ENCODE measurements around the gene CGRRF1.

CGRRF1 gene

DNA sequence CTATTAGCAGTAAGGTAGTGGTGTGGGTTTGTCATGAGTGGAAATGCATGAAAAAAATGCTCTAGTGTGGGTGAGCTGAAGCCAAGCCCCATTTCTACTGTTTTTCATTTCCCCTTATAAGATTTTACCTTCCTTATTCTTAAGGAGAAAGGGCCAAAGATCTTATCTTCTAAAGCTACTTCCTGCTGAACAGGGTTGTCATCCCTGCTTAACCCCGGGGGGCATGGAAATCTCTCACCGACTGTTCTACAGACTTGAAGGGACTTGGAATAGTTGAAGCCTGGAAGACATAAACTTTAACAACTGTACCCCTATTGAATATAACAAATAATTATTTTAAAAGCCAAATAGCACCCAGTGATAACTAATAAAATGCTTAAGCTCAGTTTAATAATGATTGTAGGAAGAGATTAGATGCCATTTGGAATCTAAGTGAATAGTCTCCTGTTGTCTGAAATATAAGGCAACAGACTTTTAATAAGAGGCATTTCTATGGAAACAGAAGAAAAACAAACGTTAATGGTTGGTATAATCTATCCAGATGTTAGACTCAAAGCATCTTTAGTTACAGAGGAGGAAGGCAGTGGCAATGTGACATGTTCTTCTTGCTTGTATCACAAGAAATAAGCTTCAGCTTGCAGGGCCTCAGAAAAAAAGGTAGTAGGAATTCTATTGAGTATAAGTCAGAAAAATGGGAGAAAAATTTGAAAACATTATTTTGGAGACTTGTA lies 19.1 kb upstream of the CGRRF1 start:
- DNase-seq: no peak

DNA sequence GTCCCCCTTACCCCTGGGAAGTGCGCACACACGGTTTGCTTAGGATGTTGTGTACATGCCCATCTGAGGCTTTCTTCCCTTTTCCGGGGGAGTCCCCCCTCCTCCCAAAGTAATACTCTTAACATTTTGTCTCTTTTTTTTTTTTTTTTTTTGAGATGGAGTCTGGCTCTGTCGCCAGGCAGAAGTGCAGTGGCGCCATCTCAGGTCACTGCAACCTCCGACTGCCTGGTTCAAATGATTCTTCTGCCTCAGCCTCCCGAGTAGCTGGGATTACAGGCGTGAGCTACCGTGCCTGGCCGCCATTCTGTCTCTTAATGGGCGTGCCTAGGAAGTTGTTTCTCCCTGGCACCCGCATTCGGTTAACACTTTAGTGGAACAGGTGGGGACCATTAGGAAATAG lies 16.4 kb upstream of the CGRRF1 start:
- DNase-seq: no peak

DNA sequence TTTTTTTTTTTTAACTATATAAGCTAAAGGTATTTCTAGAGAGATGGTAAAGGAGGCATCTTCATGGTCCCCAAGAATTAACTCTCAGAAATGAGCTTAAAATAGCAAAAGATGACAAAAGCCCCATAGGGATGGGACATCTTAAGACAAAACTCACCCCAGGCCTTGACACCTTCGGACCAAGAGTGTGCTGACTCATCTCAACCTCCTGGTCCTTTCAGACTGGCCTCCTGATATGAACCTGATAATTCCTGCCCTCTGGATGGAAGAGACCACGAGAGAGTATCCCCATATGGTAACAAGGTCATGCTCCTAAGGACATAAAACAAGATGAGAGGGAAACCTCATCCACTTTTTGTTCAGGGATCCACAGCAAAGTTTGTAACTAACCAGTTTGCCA lies 12.5 kb upstream of the CGRRF1 start:
- DNase-seq: no peak

DNA sequence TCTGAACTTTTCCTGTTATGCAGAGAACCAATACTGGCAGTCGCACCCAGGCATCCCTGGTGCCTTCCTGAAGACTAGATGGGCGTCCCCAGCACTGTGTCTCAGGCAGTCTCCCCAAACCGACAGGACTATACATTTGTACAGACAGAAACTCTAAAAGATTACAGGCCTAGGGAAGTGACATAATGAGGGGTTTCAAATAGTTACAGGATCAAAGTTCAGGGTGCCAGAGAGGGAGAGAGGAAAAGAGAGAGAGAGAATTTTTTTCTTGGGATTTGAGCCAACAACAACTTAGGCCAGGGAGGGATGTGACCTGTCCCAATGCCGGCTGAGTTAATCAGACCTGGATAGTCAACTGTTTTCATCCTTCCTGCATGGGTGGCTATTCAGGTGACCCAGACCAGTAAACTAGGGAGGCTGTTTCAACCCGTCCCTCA lies 11.6 kb upstream of the CGRRF1 start:
- DNase-seq: no peak

DNA sequence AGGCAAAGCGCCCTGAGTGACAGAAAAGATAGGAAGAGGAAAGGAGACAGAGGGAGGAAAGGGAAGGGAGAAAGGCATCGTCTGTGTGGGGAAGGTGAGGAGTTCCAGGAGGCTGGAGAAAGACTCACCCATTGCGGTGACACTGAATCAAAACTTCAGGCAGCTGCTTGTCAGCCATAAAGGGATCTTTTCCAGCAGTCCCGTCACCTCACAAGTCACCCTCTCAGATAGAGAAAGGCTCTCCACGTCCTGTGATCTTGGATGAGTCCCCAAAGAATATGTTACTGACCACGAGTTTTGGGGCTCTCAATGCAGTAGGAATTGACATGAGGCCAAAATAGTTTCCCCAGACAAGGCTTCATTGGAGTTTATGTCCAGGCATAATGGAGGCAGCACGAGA lies 11.1 kb upstream of the CGRRF1 start:
- no peak for DNase-seq

DNA sequence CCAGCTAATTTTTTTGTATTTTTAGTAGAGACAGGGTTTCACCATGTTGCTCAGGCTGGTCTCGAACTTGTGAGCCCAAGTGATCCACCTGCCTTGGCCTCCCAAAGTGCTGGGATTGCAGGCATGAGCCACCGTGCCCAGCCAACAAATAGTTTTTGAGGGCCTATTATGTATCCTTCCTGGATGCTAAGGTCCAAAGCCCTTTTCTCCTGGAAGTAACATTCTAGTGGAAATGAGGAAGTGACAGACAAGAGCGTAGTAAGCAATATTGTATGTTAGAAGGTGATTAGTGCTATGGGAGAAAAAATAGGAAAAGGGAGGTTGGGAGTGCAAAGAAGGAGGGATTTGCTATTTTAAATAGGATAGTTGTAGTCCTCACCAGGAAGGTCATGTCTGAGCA lies 9.0 kb upstream of the CGRRF1 start:
- DNase-seq: no peak

DNA sequence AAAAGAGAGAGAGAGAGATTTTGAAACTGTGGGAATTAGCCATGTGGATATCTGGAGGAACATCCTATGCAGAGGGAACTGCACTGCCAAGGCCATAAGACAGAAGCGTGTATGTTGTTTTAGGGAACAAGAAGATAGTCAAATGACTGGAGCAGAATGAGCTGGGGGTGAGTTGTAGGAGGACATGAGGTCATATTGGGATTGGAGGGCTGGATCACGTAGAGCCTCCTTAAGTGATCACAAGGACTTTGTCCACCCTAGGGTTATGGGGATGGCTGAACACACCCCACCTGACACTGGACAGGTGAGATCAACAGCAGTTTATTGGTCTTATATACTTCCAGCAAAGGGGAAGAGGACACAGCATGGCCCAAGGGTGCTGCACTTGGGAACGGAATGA lies 8.2 kb upstream of the CGRRF1 start:
- no peak for DNase-seq

DNA sequence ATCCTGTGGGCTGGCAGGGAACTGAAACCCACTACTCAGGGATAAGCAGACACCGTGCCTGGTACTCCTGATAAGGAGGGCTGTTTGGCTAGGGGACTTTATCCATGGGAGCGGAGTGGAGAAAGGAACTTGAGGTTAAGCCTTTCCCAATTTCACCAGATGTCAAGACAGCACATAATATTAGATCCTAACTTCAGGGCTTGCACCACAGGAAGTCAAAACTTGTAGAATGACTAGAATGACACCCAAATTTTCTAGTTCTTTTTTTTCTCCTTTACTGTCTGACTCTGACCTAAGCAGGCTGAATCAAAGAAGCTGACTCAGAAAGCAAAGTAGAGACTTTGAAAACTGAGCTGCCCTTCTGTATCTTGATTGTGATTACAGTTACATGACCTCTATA lies 7.1 kb upstream of the CGRRF1 start:
- DNase-seq: no peak

DNA sequence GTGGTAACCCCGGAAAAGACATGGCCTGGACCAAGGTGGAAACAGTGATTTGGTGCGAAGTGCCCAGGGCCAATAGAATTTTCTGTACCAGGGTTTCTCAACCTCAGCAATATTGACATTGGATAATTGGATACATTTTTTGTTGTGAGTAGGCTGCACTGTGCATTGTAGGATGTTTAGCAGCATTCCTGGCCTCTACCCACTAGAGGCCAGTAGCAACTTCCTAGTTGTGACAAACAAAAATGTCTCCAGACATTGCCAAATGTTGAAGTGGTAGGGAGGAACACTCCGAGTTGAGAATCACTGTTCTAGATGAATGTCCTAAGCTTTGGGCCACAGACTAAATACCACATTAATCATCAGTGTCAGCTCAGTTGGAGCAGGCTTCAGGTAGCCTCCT lies 6.2 kb upstream of the CGRRF1 start:
- DNase-seq: no peak

DNA sequence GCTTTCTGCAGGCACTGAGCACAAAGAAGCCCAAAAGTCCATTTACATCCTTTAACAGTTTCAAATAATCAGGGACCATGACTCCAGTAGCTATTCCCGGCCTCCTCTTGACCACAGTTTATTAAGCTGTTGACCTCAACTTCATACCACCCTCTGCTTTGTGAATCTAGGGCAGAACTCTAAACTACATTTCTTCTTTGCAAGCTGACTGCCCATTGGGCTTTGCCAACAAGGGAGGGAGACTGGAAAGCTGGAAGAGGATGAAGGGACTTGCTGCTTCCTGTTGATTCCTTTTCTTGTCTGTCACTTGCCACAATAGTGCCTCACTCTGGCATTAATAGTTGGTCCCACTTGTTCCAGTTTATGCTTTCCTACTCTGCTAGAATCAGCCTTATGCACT lies 2.7 kb downstream of the CGRRF1 start:
- DNase-seq: no peak

DNA sequence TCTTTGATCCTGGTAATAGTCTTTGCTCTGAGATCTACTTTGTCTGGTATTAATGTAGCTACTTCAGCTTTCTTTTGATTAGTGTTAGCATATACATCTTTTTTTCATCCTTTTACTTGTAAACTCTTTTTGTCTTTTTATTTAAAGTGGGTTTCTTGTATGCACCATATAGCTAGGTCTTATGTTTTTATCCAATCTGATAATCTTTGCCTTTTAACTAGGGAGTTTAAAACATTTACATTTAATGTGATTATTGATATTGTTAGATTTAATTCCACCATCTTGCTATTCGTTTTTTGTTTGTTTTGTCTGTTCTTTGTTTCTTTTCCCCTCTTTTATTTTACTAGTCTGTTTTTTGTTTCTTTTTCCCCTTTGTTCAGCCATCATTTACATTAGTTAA lies 6.0 kb downstream of the CGRRF1 start:
- no peak for DNase-seq

DNA sequence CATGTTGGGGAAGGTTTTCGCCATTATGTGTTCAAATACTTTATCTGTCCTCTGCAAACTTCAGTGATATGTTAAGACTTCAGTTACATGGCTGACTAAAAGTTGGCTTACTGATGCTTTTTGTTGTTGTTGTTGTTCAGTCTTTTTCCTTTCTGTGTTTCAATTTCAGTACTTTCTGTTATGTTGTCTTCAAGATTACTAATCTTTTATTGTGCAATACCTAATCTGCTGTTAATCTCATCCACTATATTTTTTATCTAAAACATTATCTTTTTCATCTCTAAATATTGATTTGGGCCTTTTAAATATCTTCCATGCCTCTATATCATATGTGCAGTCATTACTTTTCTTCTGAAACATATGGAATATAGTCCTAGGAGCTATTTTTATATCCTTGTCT lies 7.0 kb downstream of the CGRRF1 start:
- no peak for DNase-seq

DNA sequence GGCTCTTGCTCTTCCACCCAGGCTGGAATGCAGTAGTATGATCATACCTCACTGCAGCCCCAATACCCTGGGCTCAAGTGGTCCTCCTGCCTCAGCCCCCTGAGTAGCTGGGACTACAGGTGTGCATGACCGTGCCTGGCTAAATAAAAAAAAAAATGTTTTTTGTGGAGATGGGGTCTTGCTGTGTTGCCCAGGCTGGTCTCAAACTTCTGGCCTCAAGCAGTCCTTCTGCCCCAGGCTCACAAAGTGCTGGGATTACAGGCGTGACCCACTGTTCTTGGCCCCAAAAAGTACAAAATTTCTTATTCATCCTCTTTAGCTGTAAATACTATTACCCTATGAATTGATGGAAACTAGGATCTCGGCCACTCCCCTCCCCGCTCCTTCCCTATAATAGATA lies 14.7 kb downstream of the CGRRF1 start:
- DNase-seq: no peak

DNA sequence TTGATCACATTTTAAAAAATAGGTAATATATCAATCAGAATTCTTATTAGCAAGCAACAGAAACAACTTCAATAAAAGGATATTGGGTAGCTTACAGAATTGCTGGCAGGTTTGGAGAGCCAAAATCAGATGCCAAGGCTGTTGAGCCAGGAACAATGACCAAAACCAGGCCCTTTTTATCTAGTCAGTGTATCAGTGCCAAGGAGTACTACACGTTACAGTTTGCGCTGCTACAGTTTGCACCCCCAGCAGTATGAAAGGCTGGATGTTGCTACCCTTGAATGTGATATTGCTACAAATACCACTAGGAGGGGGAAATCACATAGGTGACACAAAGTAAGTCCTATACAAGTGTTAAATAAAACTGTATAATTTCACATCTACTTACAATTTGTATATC lies 19.3 kb downstream of the CGRRF1 start:
- DNase-seq: no peak

DNA sequence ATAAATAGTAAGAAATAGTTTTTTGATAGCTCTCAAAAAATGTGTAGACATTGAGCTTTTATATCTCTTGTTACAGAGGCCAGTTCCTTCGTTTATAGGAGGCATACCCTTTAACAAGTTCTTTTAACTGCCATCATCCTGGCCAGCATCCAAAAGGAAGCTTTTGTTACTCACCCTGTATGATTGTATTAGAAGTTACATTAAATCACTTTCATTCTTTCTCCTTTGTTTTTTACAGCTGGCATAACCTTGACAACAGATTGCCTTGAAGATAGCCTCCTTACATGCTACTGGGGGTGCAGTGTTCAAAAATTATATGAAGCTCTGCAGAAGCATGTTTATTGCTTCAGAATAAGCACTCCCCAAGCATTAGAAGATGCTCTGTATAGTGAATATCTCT lies 20.1 kb downstream of the CGRRF1 start:
- DNase-seq: peak in 1 of 2 experiments; percentile 21

DNA sequence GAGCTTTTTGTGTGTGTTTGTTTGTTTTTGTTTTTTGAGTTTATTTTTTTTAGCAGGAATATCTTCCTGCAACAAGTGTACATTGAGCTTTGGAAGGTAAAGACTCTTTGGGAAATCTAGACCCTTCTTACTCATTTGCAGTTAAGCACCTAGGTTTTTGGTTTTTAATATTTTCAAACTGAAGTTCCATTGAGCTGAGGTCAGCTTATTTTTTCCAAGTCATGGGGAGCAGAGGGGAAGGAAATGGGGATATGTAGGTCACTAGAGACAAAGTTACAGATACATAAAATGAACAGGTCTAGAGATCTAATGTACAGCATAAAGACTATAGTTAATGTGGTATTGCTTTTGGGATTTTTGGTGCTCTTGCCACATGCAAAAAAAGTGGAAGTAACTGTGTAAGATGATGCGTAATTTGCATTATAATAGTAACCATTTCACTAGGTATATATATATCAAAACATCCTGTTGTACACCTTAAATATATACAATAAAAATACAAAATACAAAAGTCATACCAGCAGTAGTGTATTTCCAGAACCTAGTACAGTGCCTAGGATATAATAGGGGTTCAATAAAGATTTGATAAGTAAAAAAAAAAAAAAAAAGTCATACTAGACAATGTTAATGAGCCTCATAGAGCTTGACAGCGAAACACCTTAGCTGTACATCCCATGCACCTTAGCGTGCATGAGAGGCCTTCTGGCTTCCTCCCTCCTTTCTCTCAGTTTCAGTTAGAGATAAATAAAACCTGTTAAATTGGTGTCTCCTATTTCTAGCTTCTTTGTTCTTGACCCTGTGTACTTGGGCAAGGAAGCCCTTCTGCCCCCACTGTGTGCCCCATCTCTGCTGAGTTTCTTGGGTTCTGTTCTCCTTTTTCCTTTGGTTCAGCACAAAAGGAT lies 22.7 kb downstream of the CGRRF1 start:
- DNase-seq: no peak

DNA sequence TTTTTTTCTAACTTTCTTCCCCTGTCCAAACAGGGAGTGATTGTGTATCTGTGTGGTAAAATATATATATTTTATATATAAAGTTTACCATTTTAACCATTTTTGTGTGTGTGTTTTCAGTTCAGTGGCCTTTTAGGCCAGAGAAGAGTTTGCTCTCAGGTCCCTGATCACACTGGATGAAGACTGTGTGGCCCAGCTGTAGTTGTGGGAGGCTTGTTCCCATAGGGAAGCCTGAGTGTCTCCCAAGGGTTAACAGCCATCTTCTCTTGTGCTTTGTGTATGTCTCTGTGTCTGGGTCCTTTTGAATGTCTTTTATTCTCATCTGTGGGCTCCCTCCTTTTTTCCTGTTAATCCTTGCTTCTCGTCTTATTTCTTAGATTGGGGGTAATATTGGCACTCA lies 23.4 kb downstream of the CGRRF1 start:
- DNase-seq: no peak

DNA sequence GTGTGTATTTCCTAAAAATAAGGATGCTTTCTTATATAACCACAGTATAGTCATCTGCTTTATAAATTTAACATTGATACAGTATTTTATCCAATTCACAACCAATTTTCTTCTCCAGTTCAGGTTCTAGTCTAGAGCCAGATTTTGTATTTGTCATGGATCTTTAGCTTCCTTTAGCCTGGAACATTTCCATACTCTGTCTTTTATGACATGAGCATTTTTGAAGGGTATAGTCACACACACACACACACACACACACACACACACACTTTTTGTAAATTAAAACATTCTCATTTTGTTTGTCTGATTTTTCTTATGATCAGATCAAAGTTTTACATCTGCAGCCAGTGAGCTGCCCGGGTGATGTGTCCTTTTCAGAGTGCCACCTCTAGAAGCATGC lies 25.4 kb downstream of the CGRRF1 start:
- no peak for DNase-seq

DNA sequence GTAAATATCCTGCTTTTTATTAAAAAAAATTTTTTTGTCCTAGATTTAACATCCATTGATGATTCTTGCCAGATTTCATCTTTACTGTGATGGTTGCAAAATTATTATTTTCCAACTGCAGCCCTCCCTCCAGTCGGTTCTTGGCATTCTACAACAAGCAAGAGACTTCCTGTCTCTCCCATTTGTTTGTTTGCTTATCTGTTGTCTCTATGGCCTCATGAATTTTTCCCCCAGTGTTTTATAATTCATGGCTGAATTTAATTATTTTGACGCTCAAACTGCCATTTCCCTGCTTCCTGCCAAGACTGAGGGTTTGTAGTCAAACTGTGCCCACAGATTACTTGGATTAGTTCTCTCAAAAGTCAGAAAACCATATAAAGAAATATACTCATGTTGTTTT lies 25.9 kb downstream of the CGRRF1 start:
- DNase-seq: peak in 1 of 2 experiments; percentile 17

DNA sequence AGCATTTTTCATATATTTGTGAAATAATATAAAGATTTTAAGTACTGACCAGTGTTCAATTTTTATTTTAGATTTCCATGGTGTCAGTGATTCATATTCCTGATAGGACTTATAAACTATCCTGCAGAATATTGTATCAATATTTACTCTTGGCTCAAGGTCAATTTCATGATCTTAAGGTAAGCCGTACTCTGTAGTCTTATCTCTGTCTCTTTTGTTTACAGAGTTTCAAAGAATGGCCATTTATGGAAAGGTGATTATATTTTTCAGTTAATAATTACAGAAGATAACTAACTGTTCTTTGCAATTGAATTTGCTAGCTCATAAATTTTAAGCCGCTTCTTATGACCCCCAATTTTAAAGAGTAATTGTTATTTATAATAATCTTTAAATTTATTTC lies 27.9 kb downstream of the CGRRF1 start:
- DNase-seq: no peak

DNA sequence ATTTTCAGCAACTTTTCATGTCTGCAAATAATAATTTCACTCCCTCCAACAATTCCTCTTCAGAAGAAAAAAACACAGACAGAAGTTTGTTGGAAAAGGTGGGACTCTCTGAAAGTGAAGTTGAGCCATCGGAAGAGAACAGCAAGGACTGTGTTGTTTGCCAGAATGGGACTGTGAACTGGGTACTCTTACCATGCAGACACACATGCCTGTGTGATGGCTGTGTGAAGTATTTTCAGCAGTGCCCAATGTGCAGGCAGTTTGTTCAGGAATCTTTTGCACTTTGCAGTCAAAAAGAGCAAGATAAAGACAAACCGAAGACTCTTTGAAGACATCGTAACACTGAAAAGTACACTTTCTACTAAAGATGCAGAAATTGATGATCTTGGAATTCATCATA lies 28.3 kb downstream of the CGRRF1 start:
- DNase-seq: no peak

DNA sequence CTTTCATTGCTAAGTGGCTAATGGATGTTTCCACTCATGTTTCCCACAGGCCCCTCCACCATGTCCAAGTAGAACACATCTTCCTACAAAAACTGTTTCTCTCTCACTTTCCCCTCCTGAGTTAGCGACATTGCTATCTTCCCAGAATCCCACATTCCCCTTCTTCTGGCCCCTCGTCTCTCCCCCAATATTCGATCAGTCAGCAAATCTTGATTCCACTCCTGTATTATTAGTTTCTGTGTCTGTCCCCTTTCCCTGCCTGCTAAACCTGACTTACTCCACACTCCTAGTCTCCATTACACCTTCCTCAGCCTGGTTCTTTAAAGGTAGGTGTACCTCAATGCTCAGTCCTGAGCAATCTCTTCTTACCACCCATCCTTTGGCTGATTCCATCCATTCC lies 37.9 kb downstream of the CGRRF1 start:
- no peak for DNase-seq

DNA sequence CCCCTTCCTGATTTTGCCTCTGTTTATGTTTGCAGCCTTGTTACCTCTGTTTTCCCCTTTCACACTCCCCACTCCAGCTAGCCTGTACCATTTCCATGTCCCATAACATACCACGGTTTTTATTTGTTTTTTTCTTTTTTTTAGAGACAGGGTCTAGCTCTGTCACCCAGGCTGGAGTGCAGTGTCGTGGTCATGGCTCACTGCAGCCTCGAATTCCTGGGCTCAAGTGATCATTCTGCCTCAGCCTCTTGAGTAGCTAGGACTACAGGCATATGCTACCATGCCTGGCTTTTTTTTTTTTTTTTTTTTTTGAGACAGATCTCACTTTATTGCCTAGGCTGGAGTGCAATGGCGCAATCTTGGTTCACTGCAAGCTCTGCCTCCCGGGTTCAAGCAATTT lies 38.8 kb downstream of the CGRRF1 start:
- DNase-seq: no peak

DNA sequence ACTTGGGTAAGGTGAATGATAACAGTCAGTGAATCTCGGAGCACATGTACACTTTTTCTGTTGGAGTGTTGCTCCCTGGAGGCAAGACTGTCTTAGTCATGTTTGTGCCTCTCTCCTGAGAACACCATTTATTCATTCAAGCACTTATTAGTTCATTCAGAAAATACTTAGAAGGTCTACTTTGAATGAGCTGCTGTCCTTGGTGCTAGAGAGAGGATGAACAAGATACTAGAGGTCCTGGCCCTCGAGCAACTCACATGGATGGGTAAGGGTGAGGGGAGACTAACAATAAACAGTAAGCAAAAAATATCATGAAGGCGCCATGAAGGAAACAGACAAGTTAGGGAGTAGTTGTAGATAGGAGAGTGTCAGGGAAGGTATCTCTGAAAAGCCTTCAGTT lies 40.2 kb downstream of the CGRRF1 start:
- no peak for DNase-seq

DNA sequence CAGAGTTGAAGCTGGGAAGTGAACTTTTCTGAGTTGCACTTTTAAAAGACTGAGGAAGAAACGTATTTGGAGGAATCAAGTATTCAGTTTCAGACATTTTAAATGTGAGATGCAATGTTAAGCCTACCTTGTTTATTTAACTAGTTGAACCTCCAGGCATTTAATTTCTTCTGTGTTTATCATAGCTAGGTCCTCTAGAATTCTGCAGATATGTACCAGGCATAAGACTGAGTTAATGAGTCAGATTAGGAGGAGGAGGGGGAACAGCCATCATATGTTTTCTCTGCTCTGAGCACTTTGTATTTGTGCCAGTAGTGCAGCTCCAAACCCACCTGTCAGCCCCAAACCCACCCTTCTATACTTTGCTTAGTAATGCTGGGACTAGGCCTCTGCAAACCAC lies 40.8 kb downstream of the CGRRF1 start:
- DNase-seq: no peak

All from NCI-H2081 (cell line).